ENCODE data around the gene DENND1A.
"Not testable (repeated sequence)": the region's sequence is repeated elsewhere in the genome, so short reads cannot be mapped to it uniquely, and the experiment has no call there.

The DENND1A gene

DNA sequence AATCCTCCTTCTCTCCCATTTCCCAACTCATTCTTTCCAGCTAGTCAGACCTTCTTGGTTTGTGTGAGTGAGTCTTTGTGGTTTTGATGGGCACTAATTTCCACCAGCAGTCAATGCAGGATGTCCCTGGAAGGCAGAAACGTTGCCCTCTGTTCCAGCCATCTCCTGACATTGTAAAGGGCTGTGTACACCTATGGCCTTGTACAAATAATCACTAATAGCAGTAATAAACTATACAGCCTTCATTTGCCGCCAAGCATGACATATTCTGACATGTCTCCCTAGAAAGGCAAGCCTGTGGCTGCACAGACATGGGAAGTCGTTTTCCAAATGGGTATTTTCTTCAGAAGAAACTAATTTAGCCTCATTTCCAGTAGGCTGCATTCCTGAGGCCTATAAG is 18.4 kb upstream of the DENND1A start:
- DNase-seq (ENCODE audit: low read depth in 2 of 2): no peak

GRCh38 chr9:123947326-123947725 is 17.4 kb upstream of the DENND1A start:
- DNase-seq (ENCODE audit: low read depth in 2 of 2): no peak

DNA sequence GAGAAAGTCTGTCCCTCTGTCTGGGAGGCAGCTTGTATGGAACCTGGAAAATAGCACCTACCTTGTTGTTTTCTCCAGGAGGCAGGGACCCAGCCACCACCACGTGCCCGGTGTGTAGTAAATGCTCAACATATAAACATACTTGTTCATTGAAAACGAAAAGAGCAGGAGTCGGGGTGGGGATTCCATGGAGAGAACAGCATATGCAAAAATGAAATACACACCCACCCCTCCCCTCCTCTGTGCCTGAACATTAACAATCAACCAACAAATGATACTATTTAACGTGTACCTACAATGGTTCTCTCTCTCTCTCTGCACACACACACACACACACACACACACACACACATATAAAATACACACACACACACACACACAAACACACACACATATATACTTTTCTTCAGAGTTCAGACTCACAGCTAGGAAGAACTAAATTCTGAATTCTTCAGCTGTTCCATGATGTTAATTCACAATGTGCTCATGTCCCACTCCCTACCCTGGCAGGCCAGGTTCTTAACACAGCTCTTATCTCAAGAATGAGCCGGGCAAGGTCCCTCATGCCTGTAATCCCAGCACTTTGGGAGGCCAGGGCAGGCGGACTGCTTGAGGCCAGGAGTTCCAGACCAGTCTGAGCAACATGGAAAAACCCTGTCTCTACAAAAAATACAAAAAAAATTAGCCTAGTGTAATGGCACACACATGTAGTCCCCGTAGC is 16.3 kb upstream of the DENND1A start:
- DNase-seq (ENCODE audit: low read depth in 2 of 2): no peak

- no peak for DNase-seq (ENCODE audit: low read depth in 2 of 2)
Measured at GRCh38 chr9:123945532-123945931, 15.6 kb upstream of the DENND1A start.

DNA sequence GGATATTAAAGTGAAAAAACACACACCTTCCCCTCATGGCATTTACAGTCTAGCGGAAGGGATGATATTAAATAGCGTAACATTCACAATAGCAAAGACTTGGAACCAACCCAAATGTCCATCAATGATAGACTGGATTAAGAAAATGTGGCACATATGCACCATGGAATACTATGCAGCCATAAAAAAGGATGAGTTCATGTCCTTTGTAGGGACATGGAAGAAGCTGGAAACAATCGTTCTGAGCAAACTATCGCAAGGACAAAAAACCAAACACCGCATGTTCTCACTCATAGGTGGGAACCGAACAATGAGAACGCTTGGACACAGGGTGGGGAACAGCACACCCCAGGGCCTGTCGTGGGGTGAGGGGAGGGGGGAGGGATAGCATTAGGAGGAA is 14.5 kb upstream of the DENND1A start:
- DNase-seq (ENCODE audit: low read depth in 2 of 2): not testable (repeated sequence)

- DNase-seq (ENCODE audit: low read depth in 2 of 2): no peak
Measured at GRCh38 chr9:123943671-123944070, 13.7 kb upstream of the DENND1A start.

GRCh38 chr9:123942542-123942941 is 12.6 kb upstream of the DENND1A start:
- DNase-seq (ENCODE audit: low read depth in 2 of 2): no peak

DNA sequence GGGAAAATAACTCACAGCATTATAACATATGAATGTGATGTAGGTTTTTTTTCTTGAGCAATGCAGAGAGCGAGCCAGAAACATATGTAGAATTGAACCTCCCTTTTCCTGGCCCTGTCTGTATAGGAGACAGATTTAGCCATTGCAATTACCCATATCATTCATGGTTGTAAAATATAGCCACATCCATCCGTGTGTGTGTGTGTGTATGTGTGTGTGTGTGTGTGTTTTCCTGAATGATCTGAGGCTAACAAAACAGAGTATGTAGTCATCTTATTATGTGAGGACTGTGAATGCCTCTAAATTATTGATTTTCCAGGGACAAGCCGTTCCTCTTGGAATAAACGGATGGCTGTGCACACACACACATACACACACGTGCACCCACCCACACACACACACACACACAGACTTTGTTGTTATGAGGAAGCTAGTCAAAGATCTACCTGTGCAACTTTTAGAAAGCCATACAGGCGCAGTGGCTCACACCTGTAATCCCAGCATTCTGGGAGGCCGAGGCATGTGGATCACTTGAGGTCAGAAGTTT is 11.7 kb upstream of the DENND1A start:
- DNase-seq (ENCODE audit: low read depth in 2 of 2): no peak

GRCh38 chr9:123940721-123941523 is 11.0 kb upstream of the DENND1A start:
- DNase-seq (ENCODE audit: low read depth in 2 of 2): no peak

- no peak for DNase-seq (ENCODE audit: low read depth in 2 of 2)
Measured at GRCh38 chr9:123938401-123938800, 8.5 kb upstream of the DENND1A start.

- not testable (repeated sequence) for DNase-seq (ENCODE audit: low read depth in 2 of 2)
Measured at GRCh38 chr9:123936575-123936974, 6.6 kb upstream of the DENND1A start.

- no peak for DNase-seq (ENCODE audit: low read depth in 2 of 2)
Measured at GRCh38 chr9:123933440-123934212, 3.7 kb upstream of the DENND1A start.

DNA sequence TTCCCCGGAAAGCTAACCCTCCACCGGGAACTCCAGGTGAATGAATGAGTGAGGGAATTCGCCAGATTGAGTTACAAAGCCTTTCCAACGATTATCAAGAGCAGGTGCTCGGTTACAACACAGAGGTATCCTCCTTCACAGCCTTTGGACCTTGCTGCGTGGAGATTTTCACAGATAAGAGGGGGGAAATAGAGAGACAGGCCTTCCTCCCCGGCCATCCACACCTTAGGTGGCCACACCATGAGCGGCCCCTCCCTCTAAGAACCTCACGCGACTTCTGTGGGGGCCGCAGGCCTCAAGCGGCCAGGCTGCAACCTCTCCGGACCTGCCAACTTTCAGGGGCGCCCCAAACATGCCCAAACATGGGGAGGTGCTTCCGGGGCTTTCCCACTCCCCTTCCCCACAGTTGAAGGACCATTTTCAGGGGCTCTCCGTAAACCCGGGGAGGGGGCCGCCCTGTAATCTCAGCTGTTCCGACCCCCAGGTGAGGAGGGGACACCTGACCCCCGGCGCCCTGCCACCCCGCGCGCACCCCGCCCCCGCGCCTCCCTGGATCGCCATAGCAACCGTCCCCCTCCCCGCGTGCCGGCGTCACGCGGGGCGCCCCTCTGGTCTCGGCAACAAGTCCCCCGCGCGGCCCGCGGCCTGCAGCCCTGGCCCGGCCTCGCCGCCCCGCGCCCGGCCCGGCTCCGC is 603 bp downstream of the DENND1A start:
- no peak for DNase-seq (ENCODE audit: low read depth in 2 of 2)

DNA sequence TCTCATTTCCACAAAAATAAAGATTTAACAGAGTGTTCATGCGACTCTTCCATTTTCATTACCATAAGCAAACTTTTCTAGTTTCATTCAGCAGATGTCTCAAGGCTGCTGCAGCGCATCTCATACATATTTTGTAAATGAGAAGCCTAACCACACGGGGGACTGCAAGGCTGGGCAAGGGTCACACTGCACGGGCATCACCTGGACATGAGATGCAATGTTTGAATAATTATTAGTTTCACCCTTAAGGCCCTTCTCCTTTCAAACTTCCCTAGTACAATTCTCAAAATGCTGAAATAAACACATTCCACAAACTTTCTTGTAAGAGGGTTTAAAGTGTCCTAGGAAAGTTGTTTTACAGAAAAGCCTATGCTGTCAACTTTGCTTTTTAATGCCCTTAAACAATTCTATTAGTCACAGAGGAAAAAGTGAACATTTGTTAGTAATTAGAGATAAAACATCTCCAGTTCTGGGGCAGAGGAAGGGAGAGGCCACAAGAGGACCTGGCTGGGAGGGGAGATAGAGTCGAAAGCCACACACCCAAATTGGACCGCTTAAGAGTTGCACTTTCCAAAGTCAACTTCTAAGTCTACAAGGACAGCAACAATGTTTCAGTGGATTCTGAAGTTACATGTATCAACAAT is 1.3 kb downstream of the DENND1A start:
- DNase-seq (ENCODE audit: low read depth in 2 of 2): no peak

- DNase-seq (ENCODE audit: low read depth in 2 of 2): no peak
Measured at GRCh38 chr9:123927625-123928532, 2.0 kb downstream of the DENND1A start.

GRCh38 chr9:123926941-123927340 is 3.0 kb downstream of the DENND1A start:
- DNase-seq (ENCODE audit: low read depth in 2 of 2): no peak

- no peak for DNase-seq (ENCODE audit: low read depth in 2 of 2)
Measured at GRCh38 chr9:123925819-123926218, 4.1 kb downstream of the DENND1A start.

DNA sequence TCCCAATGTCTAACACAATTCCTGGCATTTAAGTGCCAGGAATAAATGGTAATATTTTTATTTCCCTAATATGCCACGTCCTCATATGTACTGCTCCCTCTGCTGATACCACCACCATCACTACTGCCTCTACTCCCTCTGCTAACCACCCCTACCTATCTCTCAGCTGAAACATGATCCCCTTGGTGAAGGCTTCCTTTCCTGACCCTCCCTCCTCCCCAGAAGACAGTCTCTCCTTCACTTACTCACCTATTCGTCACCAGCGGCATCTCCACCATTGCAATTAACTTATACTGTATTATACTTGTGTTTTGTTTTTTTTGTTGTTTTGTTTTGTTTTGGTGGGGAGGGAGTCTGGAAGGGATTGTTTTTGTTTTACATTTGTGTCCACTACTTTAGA is 4.8 kb downstream of the DENND1A start:
- DNase-seq (ENCODE audit: low read depth in 2 of 2): no peak

DNA sequence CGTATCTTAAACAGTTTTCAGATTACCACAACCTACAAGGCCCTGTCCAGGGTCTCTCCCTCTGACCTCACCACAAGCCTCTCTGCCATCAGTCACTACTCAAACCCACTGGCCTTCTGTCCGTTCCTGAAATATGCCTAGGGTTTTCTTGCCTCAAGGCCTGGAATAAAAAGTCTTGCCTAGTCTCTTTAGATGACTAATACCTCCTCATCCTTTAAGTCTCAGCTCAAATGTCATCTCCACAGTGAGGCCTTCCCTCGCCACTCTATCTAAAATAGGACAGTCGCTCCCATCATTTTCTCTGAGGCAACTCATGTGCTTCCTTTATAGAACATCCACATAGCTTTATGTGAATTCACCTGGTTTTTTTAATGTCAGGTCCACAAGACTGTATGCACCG is 5.2 kb downstream of the DENND1A start:
- no peak for DNase-seq (ENCODE audit: low read depth in 2 of 2)

DNA sequence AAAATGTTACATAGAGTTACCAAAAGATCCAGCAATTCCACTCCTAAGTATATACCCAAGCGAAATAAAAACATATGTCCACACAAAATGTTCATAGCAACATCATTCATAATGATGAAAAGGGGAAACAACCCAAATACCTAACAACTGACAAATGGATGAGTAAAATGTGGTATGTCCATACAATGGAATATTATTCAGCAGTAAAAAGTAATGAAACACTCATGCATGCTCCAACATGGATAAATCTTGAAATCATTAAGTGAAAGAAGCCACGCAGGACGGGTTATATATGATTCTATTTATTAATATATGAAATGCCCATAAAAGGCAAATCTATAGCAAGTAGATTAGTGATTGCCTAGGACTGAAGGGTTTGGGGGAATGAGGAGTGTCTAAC is 6.0 kb downstream of the DENND1A start:
- DNase-seq (ENCODE audit: low read depth in 2 of 2): no peak

All from stimulated activated CD4-positive, alpha-beta T cell treated with anti-CD3 and anti-CD28 coated beads, Interleukin-15, amount 100 ng/mL, for 48 hours (primary cell).